B cell (primary cell): Measurements from ENCODE around the gene MAPK14. TPM values are rescaled to one million over a fixed set of nuclear protein-coding genes. Genes with fewer than 3 reads are reported as not detected.

Source experiments
- ATAC-seq: fragments of 200-7000 bp; cut with Tn5 transposase; one replicate; pipeline ENCODE4 v1.10.0; 2021; ENCODE audit warnings: low read depth, mild to moderate bottlenecking, moderate number of reproducible peaks, moderate library complexity
- CTCF ChIA-PET: fragments of 350-600 bp; sonication (Branson Sonifier 250); formaldehyde crosslinking; loops from one replicate; lab custom pipeline; 2021; ENCODE audit warnings: antibody characterized with exemption, inconsistent platforms; lab: Charles Lee
- POLR2A ChIA-PET: fragments of 350-600 bp; sonication (Branson Sonifier 250); formaldehyde crosslinking; loops from one replicate; lab custom pipeline; 2021; ENCODE audit warnings: antibody characterized with exemption; lab: Charles Lee
- DNase-seq: peaks from one replicate; pipeline ENCODE4 v3.0.0; 2013
- H2AFZ ChIP-seq: 2 replicates; pipeline ENCODE4 v1.6.1; 2012; ENCODE audit warnings: mild to moderate bottlenecking, low read depth, low read length; ENCODE audit not compliant: insufficient read depth, poor library complexity, severe bottlenecking
- H3K27ac ChIP-seq, 2 donors: 1 replicate in 1 of 2; 2 replicates in 1 of 2; pipeline ENCODE4 v1.5.1; 2012 to 2013; ENCODE audit warnings: low read length in 2 of 2, mild to moderate bottlenecking in 2 of 2, moderate library complexity in 1 of 2
- H3K27me3 ChIP-seq, 4 experiments: fragments of 200-600 bp in 1 of 4; sonication (generic) in 1 of 4; replicated peaks in 1 of 4; 1 replicate in 2 of 4; 2 replicates in 2 of 4; pipeline versions ENCODE4 v1.6.1 to v1.7.0; 2013 to 2016; ENCODE audit warnings: low read length in 3 of 4, mild to moderate bottlenecking in 2 of 4, mixed read lengths in 1 of 4, moderate library complexity in 1 of 4; ENCODE audit not compliant: insufficient read depth in 4 of 4, control insufficient read depth in 3 of 4; ENCODE audit errors: control extremely low read depth in 1 of 4
- H3K36me3 ChIP-seq, 2 experiments: replicated peaks in 1 of 2; 1 replicate in 1 of 2; 2 replicates in 1 of 2; pipeline versions ENCODE4 v1.6.1 to v1.7.1; 2013; ENCODE audit warnings: low read length in 1 of 2; ENCODE audit not compliant: insufficient read depth in 2 of 2, control insufficient read depth in 1 of 2; ENCODE audit errors: control extremely low read depth in 1 of 2, extremely low read depth in 1 of 2
- H3K4me1 ChIP-seq, 2 donors: fragments of 200-600 bp in 1 of 2; sonication (generic) in 1 of 2; 1 replicate in 1 of 2; 2 replicates in 1 of 2; pipeline versions ENCODE4 v1.5.1 to v1.6.1; 2013 to 2017; ENCODE audit warnings: low read length in 2 of 2; ENCODE audit not compliant: control insufficient read depth in 2 of 2, insufficient read depth in 2 of 2
- H3K4me2 ChIP-seq: replicated peaks from 2 replicates; pipeline ENCODE3; 2012; ENCODE audit warnings: mild to moderate bottlenecking, low read depth, low read length; ENCODE audit not compliant: poor library complexity, severe bottlenecking
- H3K4me3 ChIP-seq, 5 experiments: fragments of 200-600 bp in 1 of 5; sonication (generic) in 1 of 5; 1 replicate in 3 of 5; 2 replicates in 2 of 5; pipeline versions ENCODE4 v1.5.1 to v1.7.0; 2011 to 2016; ENCODE audit warnings: low read length in 4 of 5, mild to moderate bottlenecking in 4 of 5, low read depth in 2 of 5, control low read depth in 1 of 5, moderate library complexity in 1 of 5; ENCODE audit not compliant: insufficient read depth in 1 of 5; ENCODE audit errors: control extremely low read depth in 1 of 5, extremely low read depth in 1 of 5
- H3K79me2 ChIP-seq: fragments of 200-600 bp; sonication (generic); one replicate; pipeline ENCODE4 v1.6.0; 2016; ENCODE audit warnings: low read length; ENCODE audit not compliant: control insufficient read depth, insufficient read depth
- H3K9ac ChIP-seq: fragments of 200-600 bp; sonication (generic); 2 replicates; pipeline ENCODE4 v1.6.1; 2017; ENCODE audit warnings: mild to moderate bottlenecking, low read length, moderate library complexity
- H3K9me3 ChIP-seq, 3 donors: one replicate each; pipeline versions ENCODE4 v1.6.1 to v1.7.1; 2013; ENCODE audit warnings: low read length in 2 of 3; ENCODE audit not compliant: control insufficient read depth in 2 of 3, insufficient read depth in 1 of 3; ENCODE audit errors: control extremely low read depth in 1 of 3
- H4K20me1 ChIP-seq: 2 replicates; pipeline ENCODE4 v1.6.0; 2012; ENCODE audit warnings: mild to moderate bottlenecking, low read length; ENCODE audit not compliant: insufficient read depth, control insufficient read depth, poor library complexity, severe bottlenecking
- H3K27ac Mint-ChIP-seq: one replicate; pipeline ENCODE4 v1.8.0; 2021; ENCODE audit warnings: mixed read lengths
- H3K27me3 Mint-ChIP-seq: one replicate; pipeline ENCODE4 v1.8.0; 2021; ENCODE audit warnings: mixed read lengths
- H3K4me1 Mint-ChIP-seq: one replicate; pipeline ENCODE4 v1.8.0; 2021; ENCODE audit warnings: mixed read lengths
- H3K4me3 Mint-ChIP-seq: one replicate; pipeline ENCODE4 v1.8.0; 2021; ENCODE audit warnings: mixed read lengths
- H3K9me3 Mint-ChIP-seq: one replicate; pipeline ENCODE4 v1.8.0; 2022; ENCODE audit warnings: mixed read lengths; ENCODE audit not compliant: insufficient read depth
- EZH2 ChIP-seq: IDR thresholded peaks from 2 replicates; pipeline ENCODE4 v1.6.1; 2012; ENCODE audit warnings: borderline replicate concordance, low read depth, mild to moderate bottlenecking, moderate library complexity, low read length; ENCODE audit not compliant: insufficient read depth, poor library complexity, severe bottlenecking
- WGBS: methylation state at CpG from one replicate; pipeline ENCODE4 v1.1.5; 2013; ENCODE audit warnings: missing lambda C conversion rate; ENCODE audit not compliant: insufficient coverage; 5-methylcytosine and 5-hydroxymethylcytosine counted together
- intact Hi-C: fragments of 100-400 bp; cut with micrococcal nuclease; formaldehyde crosslinking; loops from one replicate; pipeline ENCODE4 v1.10.0; 2022
- polyA plus RNA-seq: library from polyadenylated mRNA; depleted of rRNA; stranded (reverse); fragments of >200 nt; gene quantifications from 2 replicates; pipeline ENCODE4 v1.2.3, GENCODE V29; 2012
- total RNA-seq, 2 donors: library from RNA; stranded (reverse); fragments of 120-200 nt in 1 of 2; gene quantifications; 1 replicate in 1 of 2; 2 replicates in 1 of 2; pipeline versions ENCODE4 v1.2.3 to v1.2.4, GENCODE V29; 2013 to 2022
- TF ChIP-seq, protein P1 (sequence below): fragments of 200-600 bp; IDR thresholded peaks from one replicate; pipeline ENCODE4 v1.8.0; 2022; ENCODE audit warnings: antibody characterized with exemption, mild to moderate bottlenecking

MAPK14 gene
- total and polyA plus RNA-seq, 2 donors (not counting 1 experiment from before 2014, with no cell fraction given) = 19.5 to 50.4 TPM

- H3K4me1 Mint-ChIP-seq = peaks cover 2% of the 10 kb centered on the region
- DNase-seq (no peak), ATAC-seq (no peak)
- Histone ChIP-seq H3K27me3 (no peaks in the 10 kb centered on the region), H3K9me3 (no peaks in the 10 kb centered on the region), H3K79me2 (peaks cover 84% of the 10 kb centered on the region), H3K4me2 (no peak overlapping the region), H3K9ac (no peak overlapping the region), H2AFZ (no peak overlapping the region), H3K4me1 (peaks cover 15 to 18% of the 10 kb centered on the region in 2 donors), H3K27ac (no peak overlapping the region), H3K4me3 (no peak overlapping the region), H4K20me1 (peaks cover 29% of the 10 kb centered on the region), H3K36me3 (peaks cover 4 to 34% of the 10 kb centered on the region in 2 experiments)
- intact Hi-C loops = no loop called here
- H3K9me3 Mint-ChIP-seq = no peaks in the 10 kb centered on the region
- H3K27me3 Mint-ChIP-seq = no peaks in the 10 kb centered on the region
- TF ChIP-seq, protein P1, sequence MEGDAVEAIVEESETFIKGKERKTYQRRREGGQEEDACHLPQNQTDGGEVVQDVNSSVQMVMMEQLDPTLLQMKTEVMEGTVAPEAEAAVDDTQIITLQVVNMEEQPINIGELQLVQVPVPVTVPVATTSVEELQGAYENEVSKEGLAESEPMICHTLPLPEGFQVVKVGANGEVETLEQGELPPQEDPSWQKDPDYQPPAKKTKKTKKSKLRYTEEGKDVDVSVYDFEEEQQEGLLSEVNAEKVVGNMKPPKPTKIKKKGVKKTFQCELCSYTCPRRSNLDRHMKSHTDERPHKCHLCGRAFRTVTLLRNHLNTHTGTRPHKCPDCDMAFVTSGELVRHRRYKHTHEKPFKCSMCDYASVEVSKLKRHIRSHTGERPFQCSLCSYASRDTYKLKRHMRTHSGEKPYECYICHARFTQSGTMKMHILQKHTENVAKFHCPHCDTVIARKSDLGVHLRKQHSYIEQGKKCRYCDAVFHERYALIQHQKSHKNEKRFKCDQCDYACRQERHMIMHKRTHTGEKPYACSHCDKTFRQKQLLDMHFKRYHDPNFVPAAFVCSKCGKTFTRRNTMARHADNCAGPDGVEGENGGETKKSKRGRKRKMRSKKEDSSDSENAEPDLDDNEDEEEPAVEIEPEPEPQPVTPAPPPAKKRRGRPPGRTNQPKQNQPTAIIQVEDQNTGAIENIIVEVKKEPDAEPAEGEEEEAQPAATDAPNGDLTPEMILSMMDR = no peak
- no peak for TF ChIP-seq EZH2
- ChIA-PET CTCF (no interaction called here), POLR2A (no interaction called here)
- WGBS = no CpG with 5 or more reads among the region's 2 CpGs
- no peak overlapping the region for H3K27ac Mint-ChIP-seq
- no peak overlapping the region for H3K4me3 Mint-ChIP-seq
These were observed 26.3 kb downstream of the MAPK14 start for GRCh38 chr6:36053878-36054277.

DNA sequence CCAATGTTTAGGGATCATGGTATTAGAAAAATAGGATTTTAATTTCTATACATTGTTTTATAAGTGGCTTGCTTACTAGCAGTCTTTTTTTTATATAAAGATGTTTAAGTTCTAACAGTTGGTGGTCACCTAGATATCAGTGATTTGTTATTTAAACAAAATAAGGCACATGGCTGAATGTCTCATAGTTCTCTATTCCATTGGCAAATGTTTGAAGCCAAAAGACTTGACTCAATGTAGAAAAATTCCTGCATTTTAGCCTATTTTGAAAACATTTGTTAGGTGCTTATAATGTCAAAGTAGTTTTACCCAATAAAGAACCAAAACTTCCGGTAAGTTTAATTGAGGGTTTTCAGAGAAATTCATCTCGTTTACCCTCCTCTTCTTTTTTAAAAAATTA lies 26.8 kb downstream of the MAPK14 start:
- peaks cover 2% of the 10 kb centered on the region for H3K4me1 Mint-ChIP-seq
- Histone ChIP-seq H3K4me1 (peaks cover 12 to 14% of the 10 kb centered on the region in 2 donors), H3K9ac (no peak overlapping the region), H3K4me3 (no peak overlapping the region), H3K27me3 (no peaks in the 10 kb centered on the region), H3K27ac (no peak overlapping the region), H3K36me3 (peaks cover 4 to 39% of the 10 kb centered on the region in 2 experiments), H2AFZ (no peak overlapping the region), H3K9me3 (no peaks in the 10 kb centered on the region), H3K79me2 (peaks cover 83% of the 10 kb centered on the region), H3K4me2 (no peak overlapping the region), H4K20me1 (peaks cover 25% of the 10 kb centered on the region)
- H3K4me3 Mint-ChIP-seq = no peak overlapping the region
- H3K9me3 Mint-ChIP-seq = no peaks in the 10 kb centered on the region
- POLR2A ChIA-PET = no interaction called here
- DNase-seq (no peak), ATAC-seq (no peak)
- no peaks in the 10 kb centered on the region for H3K27me3 Mint-ChIP-seq
- TF ChIP-seq, protein P1 = no peak
- TF ChIP-seq EZH2 = no peak
- no peak overlapping the region for H3K27ac Mint-ChIP-seq
- no CpG with 5 or more reads among the region's 2 CpGs for WGBS
- CTCF ChIA-PET = no interaction called here
- intact Hi-C loops = no loop called here
